GM10266 (cell line): ENCODE data around the gene CYB561D1.

Experiments
- DNase-seq: peaks from one replicate; pipeline ENCODE4 v3.0.0; 2012; ENCODE audit errors: extremely low spot score
- TF ChIP-seq, protein P1 (sequence below): IDR thresholded peaks from 2 replicates; pipeline ENCODE4 v1.5.1; 2012; ENCODE audit warnings: mild to moderate bottlenecking, low read depth; ENCODE audit not compliant: control insufficient read depth, insufficient read depth; ENCODE audit errors: missing control alignments

Gene CYB561D1

DNA sequence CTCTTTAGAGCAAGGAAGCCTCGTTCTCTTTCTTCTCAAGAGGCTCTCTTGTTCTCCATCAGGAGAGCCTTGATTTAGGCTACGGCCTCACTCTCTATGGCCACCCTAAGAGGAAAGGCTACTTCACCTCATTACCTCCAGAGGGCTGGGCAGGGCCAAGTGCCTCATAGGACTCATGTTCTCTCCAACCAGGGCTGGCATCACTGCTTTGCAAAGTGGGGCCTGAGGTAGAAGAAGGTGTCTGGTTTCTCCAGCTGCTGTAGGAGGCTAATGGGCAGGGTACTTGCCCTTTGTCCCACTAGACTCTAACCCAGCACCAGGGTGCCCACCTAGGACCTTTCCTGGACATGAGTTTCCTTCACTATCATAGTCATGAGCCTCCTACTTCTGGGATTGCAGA is 12.2 kb upstream of the CYB561D1 start:
- TF ChIP-seq, protein P1, sequence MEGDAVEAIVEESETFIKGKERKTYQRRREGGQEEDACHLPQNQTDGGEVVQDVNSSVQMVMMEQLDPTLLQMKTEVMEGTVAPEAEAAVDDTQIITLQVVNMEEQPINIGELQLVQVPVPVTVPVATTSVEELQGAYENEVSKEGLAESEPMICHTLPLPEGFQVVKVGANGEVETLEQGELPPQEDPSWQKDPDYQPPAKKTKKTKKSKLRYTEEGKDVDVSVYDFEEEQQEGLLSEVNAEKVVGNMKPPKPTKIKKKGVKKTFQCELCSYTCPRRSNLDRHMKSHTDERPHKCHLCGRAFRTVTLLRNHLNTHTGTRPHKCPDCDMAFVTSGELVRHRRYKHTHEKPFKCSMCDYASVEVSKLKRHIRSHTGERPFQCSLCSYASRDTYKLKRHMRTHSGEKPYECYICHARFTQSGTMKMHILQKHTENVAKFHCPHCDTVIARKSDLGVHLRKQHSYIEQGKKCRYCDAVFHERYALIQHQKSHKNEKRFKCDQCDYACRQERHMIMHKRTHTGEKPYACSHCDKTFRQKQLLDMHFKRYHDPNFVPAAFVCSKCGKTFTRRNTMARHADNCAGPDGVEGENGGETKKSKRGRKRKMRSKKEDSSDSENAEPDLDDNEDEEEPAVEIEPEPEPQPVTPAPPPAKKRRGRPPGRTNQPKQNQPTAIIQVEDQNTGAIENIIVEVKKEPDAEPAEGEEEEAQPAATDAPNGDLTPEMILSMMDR, result no peak
- DNase-seq, result no peak

DNA sequence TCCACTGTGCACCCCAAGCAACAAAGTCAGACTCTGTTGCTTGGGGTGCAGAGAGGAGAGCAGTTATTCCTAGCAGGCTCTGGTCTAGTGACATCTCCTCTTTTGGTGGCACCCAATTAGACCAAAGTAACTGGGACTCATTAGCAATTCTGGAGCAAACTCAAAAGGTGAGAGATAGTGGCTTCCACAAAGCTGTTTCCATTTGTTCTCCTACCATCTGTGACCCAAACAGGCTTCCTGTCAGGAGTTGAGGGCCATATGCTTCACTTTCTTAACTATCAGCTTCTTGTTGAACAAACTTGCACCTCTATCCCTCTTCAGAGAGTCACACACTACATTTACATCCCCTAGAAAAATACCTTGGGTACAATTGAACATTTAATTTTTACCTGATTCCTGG is 11.7 kb upstream of the CYB561D1 start:
- TF ChIP-seq, protein P1, result no peak
- no peak for DNase-seq

DNA sequence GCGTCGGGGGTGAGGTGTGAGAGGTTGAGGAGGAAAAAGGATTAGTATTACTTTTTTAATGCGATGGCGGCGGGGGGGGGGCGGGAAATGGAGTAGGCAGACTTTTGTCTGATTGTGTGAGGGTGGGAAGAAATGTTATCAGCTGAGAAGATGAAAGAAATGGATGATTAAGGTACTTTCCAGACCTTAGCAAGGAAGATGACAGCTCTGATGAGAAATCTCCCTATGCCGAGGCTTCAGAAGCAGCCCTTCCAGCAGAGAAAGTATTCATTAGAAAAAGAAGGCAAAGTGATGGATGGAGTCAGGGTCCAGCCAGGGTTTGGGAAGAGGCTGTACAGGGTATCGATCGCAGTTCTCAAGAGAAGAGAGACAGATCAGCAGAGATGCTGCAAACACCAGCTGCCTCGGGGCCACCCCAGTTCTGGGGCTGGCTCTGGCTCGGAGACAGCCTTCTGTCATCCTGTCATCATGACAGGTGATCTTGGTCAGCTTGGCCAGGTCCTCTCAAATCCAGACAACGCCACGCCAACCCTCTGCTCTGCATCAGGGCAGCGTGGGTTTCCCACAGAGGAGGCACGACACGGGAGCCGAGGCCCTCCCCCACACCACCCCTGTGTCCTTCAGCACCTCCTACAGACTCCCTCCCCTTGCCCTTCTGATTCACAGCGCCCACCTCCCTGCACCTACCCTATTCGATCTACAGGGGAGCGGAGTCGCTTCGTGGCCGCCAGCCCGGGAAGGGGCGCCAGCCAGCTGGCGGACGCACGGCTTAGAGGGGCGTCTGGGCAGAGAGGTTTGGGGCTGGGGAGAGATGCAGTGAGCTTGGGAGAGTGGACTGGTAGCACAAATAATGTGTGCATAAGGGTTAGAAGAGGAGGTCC is 10.9 kb upstream of the CYB561D1 start:
- peak; percentile 43 for DNase-seq
- TF ChIP-seq, protein P1, result no peak

GRCh38 chr1:109483672-109484518 is 10.0 kb upstream of the CYB561D1 start, which contains the start of gene ATXN7L2:
Gene ATXN7L2, plus strand, starts transcription at chr1:109483905. Its CDS starts 49 bp downstream, at chr1:109483954.
- peak; percentile 99 for DNase-seq
- TF ChIP-seq, protein P1, result no peak

DNA sequence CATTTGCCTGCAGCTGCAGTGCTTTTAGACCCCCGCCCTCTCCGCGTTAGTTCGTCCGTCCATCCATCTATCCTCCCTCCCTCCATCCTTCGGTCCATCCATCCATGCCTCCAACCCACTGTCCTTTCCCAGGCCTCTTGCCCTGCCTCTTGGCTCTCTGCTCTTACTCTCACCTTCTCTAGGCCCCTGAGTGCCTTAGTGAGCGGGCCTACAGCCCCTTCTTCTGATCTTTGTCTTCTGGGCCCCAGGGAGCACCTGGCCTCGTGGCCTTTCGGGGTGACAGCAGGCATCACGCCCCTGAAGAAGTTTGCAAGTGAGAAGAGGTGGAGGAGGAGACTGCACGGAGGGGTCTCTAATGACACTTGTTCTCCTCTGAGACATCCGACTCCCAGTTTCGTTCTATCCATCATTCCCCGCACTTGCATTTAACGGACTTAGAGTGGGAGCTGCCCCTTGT is 9.3 kb upstream of the CYB561D1 start:
- DNase-seq, result no peak
- TF ChIP-seq, protein P1, result no peak

DNA sequence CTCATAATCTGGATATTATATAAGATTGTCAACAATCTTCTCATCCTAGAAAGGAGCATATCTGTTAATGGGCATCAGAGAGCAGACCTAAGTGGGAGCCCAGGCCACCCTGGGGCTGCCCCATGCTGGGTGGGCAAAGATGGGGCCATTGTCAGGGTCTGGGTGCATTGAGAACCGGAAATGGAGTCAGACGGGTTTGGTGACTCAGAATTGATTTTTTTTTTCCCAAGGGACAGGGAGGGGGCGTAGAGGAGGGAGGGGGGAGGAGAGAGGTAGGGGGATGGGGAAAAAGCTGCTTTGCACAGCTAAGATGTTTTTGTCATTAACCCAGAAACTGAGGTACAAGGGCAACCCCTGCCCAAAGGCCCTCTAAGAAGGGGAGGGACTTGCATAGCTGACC is 8.9 kb upstream of the CYB561D1 start:
- no peak for DNase-seq
- TF ChIP-seq, protein P1, result no peak

- TF ChIP-seq, protein P1, result no peak
- DNase-seq, result no peak
These were observed 6.6 kb upstream of the CYB561D1 start for GRCh38 chr1:109487261-109487660.
